Measurements from ENCODE around the gene NVL.

GRCh38 chr1:224251741-224252146 is 78.2 kb downstream of the NVL start:
- TF ChIP-seq FOS (IDR thresholded peaks at IDR 0.05; ENCODE audit: borderline replicate concordance, insufficient read depth, low read length) (no peak), POLR2A (IDR thresholded peaks at IDR 0.05; ENCODE audit: low read depth, low read length) (no peak), EZH2 (IDR thresholded peaks at IDR 0.05; ENCODE audit: borderline replicate concordance, low read depth, low read length, severe bottlenecking) (no peak), POLR2AphosphoS5 (IDR thresholded peaks at IDR 0.05; ENCODE audit: insufficient read depth, low read depth, low read length) (no peak), JUN (IDR thresholded peaks at IDR 0.05; ENCODE audit: borderline replicate concordance, insufficient read depth, insufficient read length, low read depth) (no peak)
- TF ChIP-seq, protein P1, sequence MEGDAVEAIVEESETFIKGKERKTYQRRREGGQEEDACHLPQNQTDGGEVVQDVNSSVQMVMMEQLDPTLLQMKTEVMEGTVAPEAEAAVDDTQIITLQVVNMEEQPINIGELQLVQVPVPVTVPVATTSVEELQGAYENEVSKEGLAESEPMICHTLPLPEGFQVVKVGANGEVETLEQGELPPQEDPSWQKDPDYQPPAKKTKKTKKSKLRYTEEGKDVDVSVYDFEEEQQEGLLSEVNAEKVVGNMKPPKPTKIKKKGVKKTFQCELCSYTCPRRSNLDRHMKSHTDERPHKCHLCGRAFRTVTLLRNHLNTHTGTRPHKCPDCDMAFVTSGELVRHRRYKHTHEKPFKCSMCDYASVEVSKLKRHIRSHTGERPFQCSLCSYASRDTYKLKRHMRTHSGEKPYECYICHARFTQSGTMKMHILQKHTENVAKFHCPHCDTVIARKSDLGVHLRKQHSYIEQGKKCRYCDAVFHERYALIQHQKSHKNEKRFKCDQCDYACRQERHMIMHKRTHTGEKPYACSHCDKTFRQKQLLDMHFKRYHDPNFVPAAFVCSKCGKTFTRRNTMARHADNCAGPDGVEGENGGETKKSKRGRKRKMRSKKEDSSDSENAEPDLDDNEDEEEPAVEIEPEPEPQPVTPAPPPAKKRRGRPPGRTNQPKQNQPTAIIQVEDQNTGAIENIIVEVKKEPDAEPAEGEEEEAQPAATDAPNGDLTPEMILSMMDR (IDR thresholded peaks at IDR 0.05; ENCODE audit: extremely low read depth in 1 of 2, insufficient read depth in 1 of 2, low read depth in 1 of 2, low read length in 2 of 2): no peak

Data from endothelial cell of umbilical vein (primary cell).